GM19395 (cell line): ENCODE data around the gene HOXD13.

Source experiments
- ATAC-seq: cut with Tn5 transposase; IDR thresholded peaks from one replicate; pipeline ENCODE4 v1.9.1; 2021; ENCODE audit warnings: mild to moderate bottlenecking, moderate library complexity; ENCODE audit not compliant: unreplicated experiment

The HOXD13 gene

DNA sequence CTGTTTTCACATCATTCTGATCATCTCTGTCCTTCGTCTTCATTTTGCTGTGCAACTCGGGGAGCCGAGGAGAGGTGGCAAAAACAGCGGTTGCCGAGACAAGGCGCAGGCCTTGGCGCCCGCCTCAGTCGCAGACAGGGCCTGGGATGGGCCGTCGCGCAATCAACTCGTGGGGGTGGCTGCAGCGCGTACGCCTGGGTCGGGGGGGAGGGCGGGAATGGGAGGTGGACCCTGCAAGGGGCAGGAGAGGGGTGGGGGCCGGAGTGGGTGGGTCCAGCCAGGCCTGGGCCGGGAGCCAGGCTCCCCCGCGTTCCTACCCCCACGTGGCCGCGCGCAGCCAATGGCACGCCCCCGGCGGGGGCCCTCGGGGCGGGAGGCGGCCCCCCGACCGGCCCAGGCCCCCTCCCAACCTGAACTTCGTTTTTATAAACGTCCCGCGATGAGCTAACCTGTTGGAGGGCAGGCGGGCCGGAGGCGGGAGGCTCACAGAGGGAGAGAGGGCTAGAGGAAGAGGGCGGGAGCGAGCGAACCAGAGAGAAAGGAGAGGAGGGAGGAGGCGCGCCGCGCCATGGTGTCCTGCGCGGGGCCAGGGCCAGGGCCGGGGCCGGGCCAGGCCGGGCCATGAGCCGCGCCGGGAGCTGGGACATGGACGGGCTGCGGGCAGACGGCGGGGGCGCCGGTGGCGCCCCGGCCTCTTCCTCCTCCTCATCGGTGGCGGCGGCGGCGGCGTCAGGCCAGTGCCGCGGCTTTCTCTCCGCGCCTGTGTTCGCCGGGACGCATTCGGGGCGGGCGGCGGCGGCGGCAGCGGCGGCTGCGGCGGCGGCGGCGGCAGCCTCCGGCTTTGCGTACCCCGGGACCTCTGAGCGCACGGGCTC is at the start of gene HOXD13:
Gene HOXD13, plus strand, starts transcription at position 452 of the 875 bp plus-strand sequence. Its CDS starts 170 bp downstream, at position 622.
- no peak for ATAC-seq

DNA sequence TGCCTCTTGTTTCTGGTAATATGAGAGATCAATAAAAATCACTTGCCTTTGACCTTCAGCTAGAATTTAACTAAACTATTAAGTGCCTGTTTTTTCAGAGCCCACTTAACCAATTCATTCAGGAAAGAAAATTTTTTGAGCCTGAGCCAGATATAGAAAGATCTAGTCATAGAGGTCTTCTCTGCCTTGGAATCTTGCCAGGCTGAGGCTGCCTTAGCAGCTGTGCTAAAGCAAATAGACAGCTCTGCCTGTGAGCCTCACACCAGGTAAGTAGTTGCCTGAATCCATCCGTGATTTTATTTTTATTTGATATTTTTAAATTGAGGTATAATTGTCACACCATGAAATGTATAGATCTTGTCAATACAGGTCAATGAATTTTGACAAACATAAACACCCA is 36.1 kb upstream of the HOXD13 start:
- ATAC-seq, result no peak

DNA sequence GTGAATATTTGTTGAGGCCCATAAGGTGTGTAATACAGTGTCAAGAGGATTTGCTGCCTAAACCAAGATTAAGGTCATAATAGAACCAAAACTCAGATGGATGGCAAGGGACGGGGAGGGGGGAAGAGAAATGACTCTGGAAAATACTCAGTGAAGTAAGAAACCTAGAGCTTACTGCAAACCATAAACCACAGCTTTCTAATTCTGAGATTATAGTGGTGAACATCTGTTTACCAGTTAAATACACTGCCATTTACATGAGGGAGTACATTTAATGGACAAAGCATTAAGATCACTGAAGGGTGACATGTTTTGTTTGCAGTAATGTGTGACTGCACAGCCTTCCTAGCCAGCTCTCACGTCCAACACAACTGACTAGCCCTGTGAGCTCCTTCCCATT is 28.6 kb upstream of the HOXD13 start:
- ATAC-seq, result no peak

DNA sequence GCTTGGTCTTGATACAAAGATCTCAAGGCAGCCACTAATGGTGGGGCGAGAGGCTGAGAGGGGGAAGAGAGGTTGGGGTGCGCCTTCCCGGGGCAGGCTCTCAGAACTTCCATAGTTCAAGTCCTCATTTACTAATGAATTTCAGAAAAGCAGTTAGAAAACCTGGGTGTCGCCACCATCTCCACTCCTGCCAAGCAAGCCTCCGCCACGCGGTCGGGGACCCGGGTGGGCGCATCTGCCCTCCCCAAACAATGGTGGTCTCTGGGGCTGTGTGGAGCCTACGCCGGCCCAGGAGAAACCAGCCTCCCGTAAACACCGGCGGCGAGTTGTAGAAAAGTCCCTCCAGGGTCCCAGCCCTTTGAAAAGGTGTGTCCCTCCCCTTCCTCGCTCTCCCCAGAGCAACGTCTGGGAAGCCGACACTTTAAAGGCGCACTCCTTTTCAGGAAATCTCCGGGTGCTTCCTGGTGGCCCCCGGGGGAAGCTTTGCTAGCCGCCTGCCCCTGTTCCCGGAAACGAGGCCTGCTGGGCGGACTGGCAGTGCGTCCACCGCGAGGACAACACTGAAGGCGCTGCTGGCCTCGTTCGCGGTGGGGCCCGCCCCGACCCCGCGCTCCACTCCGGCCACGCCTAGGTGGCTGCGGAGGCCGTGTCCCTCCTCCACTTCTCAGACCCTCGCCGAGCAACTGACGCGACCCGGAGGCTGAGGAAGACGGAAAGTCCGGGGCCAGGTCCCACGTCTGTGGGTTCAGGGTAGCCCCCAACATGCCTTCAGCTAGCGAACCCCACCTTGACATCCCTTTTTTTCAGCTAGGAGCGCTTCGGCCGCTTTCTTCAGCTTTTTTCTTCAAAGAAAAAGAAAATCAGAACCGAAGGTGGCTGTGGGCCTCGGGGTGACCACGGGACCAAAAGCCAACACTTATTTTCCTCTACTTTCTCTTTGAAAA is 25.6 kb upstream of the HOXD13 start:
- no peak for ATAC-seq

DNA sequence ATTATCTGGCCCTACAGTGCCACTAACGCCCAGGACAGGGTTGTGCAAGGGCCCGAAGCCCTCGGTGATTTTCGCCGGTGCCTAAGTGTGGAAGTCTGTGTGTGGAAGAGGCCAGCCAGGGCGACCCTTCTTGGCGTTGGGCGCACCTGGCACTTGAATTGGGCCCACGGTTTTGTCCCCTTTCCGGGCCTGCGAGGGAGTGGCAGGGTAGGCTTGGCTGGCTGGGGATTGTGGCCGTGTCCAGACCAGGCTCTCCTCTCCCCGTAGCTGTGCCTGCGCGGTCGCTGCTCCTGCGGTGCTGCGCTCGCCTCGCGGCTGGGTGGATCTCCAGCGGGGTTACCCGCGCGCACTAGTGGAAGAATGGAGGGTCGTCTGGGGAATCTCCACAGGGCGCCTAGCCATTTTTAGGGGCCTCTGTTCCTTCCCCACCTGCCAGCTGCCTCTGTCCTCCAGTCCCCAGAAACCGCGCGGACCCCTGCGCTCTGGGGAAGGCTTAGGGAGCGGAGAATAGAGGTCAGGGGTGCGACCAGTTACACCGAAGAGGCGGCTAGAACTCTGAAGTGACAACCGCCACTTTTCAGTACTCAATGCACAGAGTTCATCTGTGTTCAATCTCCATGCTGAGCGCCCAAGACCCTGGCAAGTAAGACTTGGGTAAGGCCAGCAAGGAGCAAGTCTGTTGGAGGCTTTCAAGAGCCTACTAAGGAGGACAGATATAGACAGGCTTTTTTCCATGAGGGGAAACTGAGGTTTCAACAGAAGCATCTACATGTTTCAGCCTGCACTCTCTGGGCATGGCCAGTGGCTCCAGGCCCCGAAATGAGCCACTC is 24.7 kb upstream of the HOXD13 start:
- ATAC-seq, result no peak

DNA sequence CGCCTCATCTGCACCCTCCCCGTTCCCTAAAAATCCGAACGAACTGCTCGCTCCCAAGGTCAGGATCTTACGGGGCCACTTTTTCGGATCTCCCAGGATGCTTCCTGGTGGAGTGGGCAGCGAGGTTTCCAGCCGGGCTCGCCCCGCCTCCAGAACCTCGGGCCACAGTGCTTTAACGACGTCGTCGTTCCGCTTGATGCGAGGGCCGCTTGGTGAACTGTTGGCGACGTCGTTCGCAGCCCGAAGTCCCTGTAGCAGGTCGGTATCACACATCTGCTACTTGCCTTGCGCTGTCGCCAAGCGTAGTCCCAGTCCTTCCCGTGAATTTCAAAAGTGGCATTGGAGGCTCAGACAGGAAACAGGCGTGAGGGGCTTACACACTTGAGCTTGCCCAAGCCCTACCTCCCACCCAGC is 24.1 kb upstream of the HOXD13 start:
- ATAC-seq, result no peak

DNA sequence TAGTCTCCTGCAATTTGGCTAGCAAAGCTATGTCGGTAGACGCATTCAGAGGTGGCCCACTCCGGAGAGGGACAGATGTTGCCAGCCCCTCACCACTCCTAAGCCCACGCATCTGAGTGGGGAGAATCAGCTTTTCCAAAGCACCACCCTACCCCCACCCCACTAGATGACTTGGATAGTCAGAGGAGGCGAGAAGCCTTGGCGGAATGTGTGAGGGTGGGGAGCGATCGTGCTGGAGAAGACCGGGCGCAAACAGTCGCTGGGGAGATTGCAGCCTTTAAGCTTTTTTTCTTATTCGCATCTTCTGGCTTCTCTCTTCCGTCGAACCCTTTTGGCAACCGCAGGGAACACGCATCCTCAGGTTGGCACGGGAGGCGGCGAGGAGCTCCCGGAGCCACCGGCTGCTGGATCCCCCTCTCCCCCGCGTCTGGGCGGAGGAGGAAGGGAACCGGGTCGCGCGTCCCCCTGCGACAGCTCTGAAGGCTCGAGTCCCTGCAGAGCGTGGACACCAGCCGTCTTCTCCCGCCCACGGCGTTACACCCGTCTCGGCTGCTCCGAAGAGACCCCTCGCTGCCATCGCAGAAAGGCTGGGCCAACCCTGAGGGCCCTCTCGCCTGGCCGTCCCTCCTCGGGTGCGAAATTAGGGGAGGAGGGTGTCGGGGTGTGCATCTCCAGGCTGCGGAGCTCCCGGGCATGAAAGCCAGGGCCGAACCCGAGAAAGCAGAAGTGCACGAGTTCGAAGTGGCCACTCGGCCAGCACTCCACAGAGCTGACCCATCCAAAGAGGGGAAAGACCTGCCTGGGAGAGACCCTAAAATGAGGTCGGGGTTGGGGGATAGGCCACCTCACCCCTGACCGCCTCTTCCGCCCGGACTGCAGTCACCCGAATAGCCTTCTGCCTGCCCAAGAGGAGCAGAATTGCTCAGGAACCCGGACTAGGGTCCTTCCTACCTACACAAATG is 20.9 kb upstream of the HOXD13 start:
- ATAC-seq, result no peak

DNA sequence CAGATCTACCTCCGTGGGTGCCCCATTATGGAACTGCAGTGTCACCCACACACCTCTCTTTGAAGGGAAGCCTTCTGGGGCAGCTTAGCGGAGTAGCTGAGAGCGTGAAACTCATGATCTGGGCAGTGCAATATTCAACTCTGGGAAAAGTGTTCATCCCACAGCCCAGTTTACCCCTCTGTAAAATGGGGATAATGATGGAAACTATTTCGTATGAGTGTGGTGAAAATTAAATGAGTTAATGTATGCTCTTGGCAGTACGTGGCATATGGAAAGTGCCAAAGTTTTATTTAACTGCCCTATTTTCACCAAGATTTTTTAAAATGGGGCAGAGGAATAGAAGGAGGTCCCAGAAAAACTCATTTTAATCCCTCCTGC is 20.2 kb upstream of the HOXD13 start:
- ATAC-seq, result no peak

DNA sequence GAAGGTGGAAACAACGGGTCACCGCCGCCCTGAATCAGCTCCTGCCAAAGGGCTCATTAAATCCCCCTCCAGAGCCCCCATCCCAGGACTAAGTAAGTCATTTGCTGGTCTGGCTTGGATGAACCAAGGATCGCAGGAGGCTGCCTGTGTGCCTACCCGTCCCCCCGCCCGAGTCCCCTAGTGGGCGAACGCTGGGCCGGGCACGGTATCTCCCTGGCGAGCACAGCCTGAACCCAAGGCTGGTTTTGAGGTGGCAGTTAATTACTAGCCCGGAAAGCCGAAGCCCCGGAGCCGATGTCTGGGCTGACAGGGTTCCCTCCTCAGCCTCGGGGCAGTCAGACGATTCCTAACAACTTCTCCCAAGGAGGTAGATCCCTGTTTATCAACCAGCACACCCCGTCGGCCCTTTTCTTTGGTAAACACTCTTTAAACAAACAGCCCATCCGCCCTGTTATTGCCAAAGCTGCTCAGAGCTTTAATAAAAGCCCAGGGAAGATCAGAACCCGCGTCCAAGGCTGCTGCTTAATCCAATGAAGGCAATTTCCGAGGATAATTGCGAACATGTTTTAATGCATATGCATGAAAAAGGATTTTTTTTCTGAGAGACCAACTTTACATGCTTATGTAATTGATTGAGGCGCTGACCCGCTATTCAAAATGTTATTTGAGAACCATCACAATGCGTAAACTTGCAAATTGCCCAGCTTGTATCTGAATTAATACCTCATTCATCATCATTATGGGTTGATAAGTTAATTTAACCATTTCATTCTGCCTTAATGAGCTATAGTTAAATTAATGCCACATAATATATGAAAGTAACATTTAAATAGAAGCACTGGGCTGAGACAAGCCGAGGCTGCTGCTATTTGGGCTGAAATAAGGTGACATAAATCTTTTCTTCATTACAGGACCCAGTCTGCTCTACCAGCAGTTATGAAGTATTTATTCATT is 19.3 kb upstream of the HOXD13 start:
- ATAC-seq, result no peak

DNA sequence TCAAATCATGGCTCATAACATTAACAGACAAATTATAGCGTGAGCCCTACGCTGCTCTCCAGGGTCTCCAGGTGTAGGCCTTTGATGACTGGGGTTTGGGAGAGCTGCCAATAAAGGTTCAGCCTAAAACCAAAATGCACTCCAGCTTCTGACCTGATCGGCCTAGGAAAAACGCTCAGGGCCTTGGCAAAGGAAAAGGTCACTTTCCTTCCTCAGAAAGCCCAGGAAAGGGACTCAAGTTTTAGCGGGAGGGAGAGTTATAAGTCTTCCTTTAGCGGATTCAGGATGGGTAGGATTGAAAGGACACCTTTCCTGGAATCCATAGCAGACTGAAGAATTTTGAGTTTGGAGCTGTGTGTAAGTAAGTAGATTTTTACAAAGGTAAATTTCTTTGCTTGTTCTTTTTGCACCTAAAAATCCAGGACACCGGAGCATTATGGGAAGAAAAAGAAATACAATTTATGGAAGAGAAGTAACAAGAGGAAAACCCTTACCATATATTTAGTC is 17.5 kb upstream of the HOXD13 start:
- ATAC-seq, result no peak

DNA sequence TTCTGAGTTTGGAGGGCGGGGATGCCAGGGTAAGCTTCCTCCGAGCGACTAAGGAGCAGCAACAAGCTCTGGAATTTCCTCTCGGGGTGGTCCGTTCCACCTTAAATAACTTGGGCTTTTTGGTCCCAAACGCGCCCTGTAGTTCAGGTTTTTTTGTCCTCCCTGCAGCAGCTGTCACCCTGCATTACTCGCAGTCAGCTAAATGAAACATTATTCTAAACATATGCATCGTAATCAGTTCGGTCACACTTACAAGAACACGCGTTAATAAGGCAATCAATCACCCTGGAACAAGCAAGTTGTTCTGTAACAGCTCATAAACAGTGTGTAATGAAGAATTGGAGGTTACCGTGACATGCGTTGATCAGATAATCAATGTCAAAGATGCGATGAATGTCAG is 17.0 kb upstream of the HOXD13 start:
- ATAC-seq, result no peak

DNA sequence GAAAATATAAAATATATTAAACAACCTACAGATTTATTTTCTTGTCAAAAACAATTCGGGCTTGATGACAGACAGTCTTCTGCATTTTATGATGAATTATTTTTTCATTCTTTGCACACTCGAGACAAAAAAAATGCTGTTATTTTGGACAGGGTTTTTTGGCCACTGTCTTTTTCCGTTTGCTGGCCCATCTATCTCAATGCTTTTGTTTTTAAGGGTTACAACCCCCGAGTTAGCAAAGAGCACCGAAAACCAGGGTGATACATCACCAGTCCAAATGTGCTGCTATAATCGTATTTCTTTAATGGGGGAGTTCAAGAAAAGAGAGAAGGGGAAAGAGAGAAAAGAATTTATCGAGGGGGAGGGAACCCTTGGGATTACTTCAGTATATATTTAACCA is 16.5 kb upstream of the HOXD13 start:
- ATAC-seq, result no peak

DNA sequence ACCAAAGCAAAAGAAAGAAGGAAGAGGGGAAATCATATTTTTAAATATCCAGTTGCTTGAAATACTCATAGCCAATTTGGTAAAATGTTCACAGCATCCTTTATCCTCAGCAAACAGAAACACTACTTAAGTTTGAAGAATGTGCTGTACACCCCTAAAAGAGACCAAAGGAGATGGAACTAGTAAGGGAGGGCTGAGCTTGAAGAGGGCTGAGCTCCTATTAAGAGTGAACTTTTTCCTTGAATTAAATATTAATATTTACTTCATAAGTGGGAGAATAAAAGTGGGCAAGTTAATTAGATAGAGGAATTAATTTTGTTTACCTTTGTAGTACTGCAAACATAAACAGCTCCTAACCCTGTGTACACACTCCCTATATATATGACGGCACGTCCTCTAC is 15.7 kb upstream of the HOXD13 start:
- ATAC-seq, result no peak

DNA sequence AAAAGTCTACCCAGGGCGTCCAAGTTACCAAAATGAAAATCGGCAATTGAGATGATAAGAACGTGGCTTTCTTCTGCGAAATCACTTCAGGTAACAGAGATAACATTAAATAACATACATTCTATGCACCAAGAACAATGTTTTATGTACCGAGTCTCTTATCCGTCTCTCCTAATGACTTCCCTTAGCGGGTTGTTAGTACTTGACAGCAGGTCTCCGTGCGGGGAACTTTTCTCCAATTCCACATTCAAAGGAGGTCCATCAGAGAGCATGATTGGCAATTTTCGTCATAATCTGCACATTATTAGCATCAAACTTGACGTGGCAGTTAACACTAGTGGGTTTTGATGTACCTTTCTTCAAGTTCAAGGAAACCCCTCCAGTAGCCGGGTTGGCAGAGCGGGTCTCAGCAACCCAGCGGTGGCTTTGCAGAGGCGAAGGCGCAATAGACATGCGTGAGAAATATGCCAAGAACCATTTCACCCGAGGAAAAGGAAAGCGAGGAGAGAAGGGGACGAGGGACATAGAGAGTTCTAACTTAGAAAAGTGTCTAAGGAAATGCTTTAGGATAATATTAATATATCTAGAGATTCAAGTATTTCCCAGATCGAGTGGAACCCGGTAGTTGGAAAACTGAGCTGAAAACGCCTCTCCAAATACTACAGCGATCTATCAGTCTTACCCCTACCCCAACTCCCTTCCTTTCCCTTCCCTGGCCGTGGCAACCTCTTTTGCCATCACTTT is 13.8 kb upstream of the HOXD13 start:
- no peak for ATAC-seq

DNA sequence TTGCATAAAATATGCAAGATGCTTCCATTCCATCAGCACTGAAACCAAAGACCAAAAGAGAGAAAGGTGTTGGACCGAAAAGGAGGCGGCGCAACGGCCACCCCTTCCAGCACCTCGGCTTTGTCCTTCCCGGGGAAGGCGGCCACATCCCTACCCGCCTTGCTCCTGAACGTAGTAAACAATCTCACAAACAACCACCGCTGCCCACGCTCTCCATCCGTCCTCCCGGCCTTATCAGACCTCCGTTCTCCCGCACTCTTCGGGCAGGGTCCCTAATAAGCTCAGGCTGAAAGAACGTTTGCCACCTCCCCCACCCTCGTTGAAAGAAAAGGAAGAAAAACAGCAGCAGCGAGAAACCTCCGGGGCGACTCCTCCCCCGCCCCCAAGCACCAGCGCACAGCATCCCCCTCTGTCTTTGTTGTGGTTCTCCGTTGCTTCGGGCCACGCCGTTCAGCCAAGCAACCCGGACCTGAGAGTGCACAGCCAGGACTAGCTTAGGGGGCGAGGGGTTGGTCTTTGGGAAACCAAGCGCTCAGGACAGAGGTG is 13.2 kb upstream of the HOXD13 start:
- ATAC-seq, result no peak

DNA sequence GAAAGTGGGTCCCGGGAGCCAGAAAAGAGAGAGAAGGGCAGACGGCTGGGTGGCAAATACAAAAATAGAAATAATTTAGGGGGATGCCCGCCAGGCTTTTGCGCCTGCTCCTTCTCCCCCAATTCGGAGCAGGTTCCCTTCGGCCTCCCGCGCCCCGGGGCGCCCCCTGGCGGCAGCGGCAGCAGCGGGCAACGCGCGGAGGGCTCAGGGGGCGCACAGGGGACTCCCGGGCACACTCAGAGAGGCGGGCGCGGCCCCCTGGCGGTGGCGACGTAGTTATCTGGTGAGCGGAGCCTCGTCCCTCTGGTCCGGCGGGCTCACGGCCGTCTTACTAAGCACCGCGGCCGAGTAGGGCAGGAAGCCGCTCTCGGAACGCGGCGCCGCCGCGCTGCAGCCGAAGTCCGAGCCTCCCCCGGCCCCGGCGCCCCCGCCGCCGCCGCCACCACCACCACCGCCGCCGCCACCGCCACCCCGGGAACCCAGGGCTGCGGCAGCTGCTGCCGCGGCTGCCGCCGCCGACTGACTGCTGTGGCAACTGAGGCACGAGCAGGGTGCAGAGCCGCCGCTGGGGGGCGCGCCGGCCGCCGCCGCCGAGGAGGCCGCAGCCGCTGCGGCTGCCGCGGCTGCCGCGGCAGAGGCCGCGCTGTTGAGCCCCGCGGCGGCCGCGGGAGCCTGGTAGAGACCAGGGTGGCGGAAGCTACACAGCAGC is 12.5 kb upstream of the HOXD13 start:
- ATAC-seq, result no peak
